Fibroblast of pulmonary artery (primary cell): Measurements from ENCODE around the gene GNB2.
"Not testable (repeated sequence)": the region's sequence is repeated elsewhere in the genome, so short reads cannot be mapped to it uniquely, and the experiment has no call there.

Experiments
- DNase-seq: peaks from one replicate; pipeline ENCODE4 v3.0.0-alpha.2; 2010; ENCODE audit warnings: low read depth
- H3K4me3 ChIP-seq: replicated peaks from 2 replicates; pipeline ENCODE4 v1.5.1; 2011; ENCODE audit warnings: low read depth, mild to moderate bottlenecking, control low read depth, low read length, moderate library complexity
- CTCF ChIP-seq: IDR thresholded peaks from 2 replicates; pipeline ENCODE4 v1.5.1; 2011; ENCODE audit warnings: mild to moderate bottlenecking, control low read depth, low read length, inconsistent platforms; ENCODE audit errors: missing control alignments

GNB2 gene

GRCh38 chr7:100708395-100708794 is 34.9 kb downstream of the GNB2 start:
- no peak for TF ChIP-seq CTCF
- DNase-seq = no peak
- no peak overlapping the region for H3K4me3 ChIP-seq

GRCh38 chr7:100710452-100710851 is 36.9 kb downstream of the GNB2 start:
- DNase-seq = no peak
- no peak overlapping the region for H3K4me3 ChIP-seq
- TF ChIP-seq CTCF = no peak

DNA sequence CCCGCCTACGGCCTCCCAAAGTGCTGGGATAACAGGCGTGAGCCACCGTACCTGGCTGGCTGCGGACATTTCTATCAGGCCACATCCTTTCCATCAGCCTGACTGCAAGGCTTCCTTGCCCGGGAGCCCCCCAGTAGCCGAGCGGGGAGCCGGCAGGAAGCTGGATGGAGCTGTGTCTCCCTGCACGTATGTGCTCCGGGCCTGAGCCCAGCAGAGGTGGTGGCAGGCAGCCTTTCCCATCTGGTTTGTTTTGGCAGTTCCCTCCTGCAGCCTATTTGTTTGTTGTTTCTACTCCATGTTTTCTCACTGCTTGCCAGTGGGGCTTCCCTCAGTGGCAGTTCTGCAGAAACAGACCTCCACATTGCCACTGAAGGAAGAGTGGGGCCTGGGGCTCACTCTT is 37.8 kb downstream of the GNB2 start:
- H3K4me3 ChIP-seq = no peak overlapping the region
- no peak for TF ChIP-seq CTCF
- DNase-seq = no peak

GRCh38 chr7:100714725-100715124 is 41.2 kb downstream of the GNB2 start:
- no peak for TF ChIP-seq CTCF
- no peak for DNase-seq
- no peak overlapping the region for H3K4me3 ChIP-seq

DNA sequence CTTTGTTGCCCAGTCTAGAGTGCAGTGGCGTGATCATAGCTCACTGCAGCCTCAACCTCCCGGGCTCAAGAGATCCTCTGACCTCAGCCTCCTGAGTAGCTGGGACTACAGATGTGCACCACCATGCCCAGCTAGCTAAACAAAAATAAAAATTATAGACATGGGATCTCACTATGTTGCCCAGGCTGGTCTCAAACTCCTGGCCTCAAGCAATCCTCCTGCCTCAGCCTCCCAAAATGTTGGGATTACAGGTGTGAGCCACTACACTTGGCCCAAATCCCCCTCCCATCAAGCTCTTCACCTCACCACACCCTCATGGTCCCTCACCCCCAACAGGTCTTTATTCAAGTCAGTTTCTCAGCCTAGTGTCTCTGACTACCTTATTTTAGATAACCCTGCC is 43.5 kb downstream of the GNB2 start:
- not testable (repeated sequence) for H3K4me3 ChIP-seq, DNase-seq

GRCh38 chr7:100719523-100720278 is 46.2 kb downstream of the GNB2 start:
- no peak overlapping the region for H3K4me3 ChIP-seq
- peak; percentile 8 for TF ChIP-seq CTCF
- peak; percentile 36 for DNase-seq

GRCh38 chr7:100720279-100720670 is 46.7 kb downstream of the GNB2 start, which contains the start of gene EPO:
EPO (plus strand) TSS chr7:100720468; CDS start chr7:100720981, 513 bp downstream.
- TF ChIP-seq CTCF = no peak
- H3K4me3 ChIP-seq = no peak within 1 kb of the TSS
- DNase-seq = no peak
